SK-N-SH (cell line): ENCODE results near the gene ZFHX3. TPM values are rescaled to one million over a fixed set of nuclear protein-coding genes. Genes with fewer than 3 reads are reported as not detected.
A peak's percentile ranks its signal among the peaks of the same experiment; 100 is the strongest.

ENCODE experiments used
- CTCF ChIA-PET: fragments of 300-600, 350-600 bp; formaldehyde crosslinking; extraction: SDS; loops from one replicate; lab custom pipeline; 2021; lab: Yijun Ruan, JAX
- POLR2A ChIA-PET: fragments of 350-600 bp; sonication (Branson Sonifier 250); formaldehyde crosslinking; extraction: SDS; loops from one replicate; lab custom pipeline; 2020; ENCODE audit warnings: antibody characterized with exemption, inconsistent platforms; lab: Yijun Ruan, JAX
- DNase-seq: peaks from one replicate; pipeline ENCODE4 v3.0.0; 2012
- H2AFZ ChIP-seq: fragments of 200-600 bp; sonication (generic); 2 replicates; pipeline ENCODE4 v1.8.1; 2016; ENCODE audit warnings: antibody characterized with exemption, mild to moderate bottlenecking, low read depth
- H3F3A ChIP-seq: fragments of 200-600 bp; sonication (generic); replicated peaks from 2 replicates; pipeline ENCODE3; 2016; ENCODE audit warnings: antibody characterized with exemption, mild to moderate bottlenecking; ENCODE audit not compliant: insufficient read depth
- H3K27ac ChIP-seq, 2 experiments: fragments of 200-500 bp in 1 of 2; fragments of 200-600 bp in 1 of 2; sonication (Bioruptor generic) in 1 of 2; sonication (generic), shearing (Covaris generic) in 1 of 2; 2 replicates each; pipeline versions ENCODE4 v1.5.1 to v1.6.1; 2014 to 2016; ENCODE audit warnings: low read depth in 2 of 2, inconsistent platforms in 1 of 2, low read length in 1 of 2, mild to moderate bottlenecking in 1 of 2, mixed read lengths in 1 of 2
- H3K27me3 ChIP-seq: fragments of 200-600 bp; sonication (generic), shearing (Covaris generic); 2 replicates; pipeline ENCODE4 v1.6.1; 2016; ENCODE audit warnings: mixed run types; ENCODE audit not compliant: insufficient read depth
- H3K36me3 ChIP-seq, 2 experiments: fragments of 200-500 bp in 1 of 2; fragments of 200-600 bp in 1 of 2; sonication (Bioruptor generic) in 1 of 2; sonication (generic) in 1 of 2; replicated peaks in 1 of 2; 2 replicates each; pipeline versions ENCODE3 to v1.5.1; 2014 to 2016; ENCODE audit warnings: low read length in 1 of 2, mild to moderate bottlenecking in 1 of 2; ENCODE audit not compliant: insufficient read depth in 2 of 2, control insufficient read depth in 1 of 2
- H3K4me1 ChIP-seq, 2 experiments: fragments of 200-500 bp in 1 of 2; fragments of 200-600 bp in 1 of 2; sonication (Bioruptor generic) in 1 of 2; sonication (generic), shearing (Covaris generic) in 1 of 2; 2 replicates each; pipeline versions ENCODE4 v1.5.1 to v1.6.1; 2014 to 2016; ENCODE audit warnings: low read depth in 1 of 2, low read length in 1 of 2, mixed run types in 1 of 2; ENCODE audit not compliant: insufficient read depth in 2 of 2, control insufficient read depth in 1 of 2
- H3K4me2 ChIP-seq: fragments of 200-600 bp; sonication (generic), shearing (Covaris generic); 2 replicates; pipeline ENCODE4 v1.6.1; 2017; ENCODE audit warnings: mixed run types
- H3K4me3 ChIP-seq, 2 experiments: fragments of 200-500 bp in 1 of 2; fragments of 200-600 bp in 1 of 2; sonication (Bioruptor generic) in 1 of 2; sonication (generic), shearing (Covaris generic) in 1 of 2; 2 replicates each; pipeline versions ENCODE4 v1.5.1 to v1.8.1; 2014 to 2016; ENCODE audit warnings: low read depth in 2 of 2, inconsistent platforms in 1 of 2, low read length in 1 of 2, mild to moderate bottlenecking in 1 of 2, mixed read lengths in 1 of 2, moderate library complexity in 1 of 2
- H3K79me2 ChIP-seq: fragments of 200-600 bp; sonication (generic); 2 replicates; pipeline ENCODE4 v1.8.1; 2017; ENCODE audit warnings: mild to moderate bottlenecking; ENCODE audit not compliant: insufficient read depth
- H3K9ac ChIP-seq: fragments of 200-600 bp; sonication (generic); 2 replicates; pipeline ENCODE4 v1.6.1; 2017; ENCODE audit warnings: mixed run types
- H3K9me2 ChIP-seq: fragments of 200-600 bp; sonication (generic); 2 replicates; pipeline ENCODE4 v1.6.1; 2017; ENCODE audit warnings: mixed run types
- H3K9me3 ChIP-seq: fragments of 200-600 bp; sonication (generic); 2 replicates; pipeline ENCODE4 v1.6.1; 2017; ENCODE audit warnings: mixed run types, mild to moderate bottlenecking, moderate library complexity
- H4K20me1 ChIP-seq: fragments of 200-600 bp; sonication (generic); 2 replicates; pipeline ENCODE4 v1.6.1; 2017; ENCODE audit warnings: mild to moderate bottlenecking, mixed run types; ENCODE audit not compliant: insufficient read depth
- CHD2 ChIP-seq: fragments of 150-350 bp; IDR thresholded peaks from 2 replicates; pipeline ENCODE4 v1.6.1; 2018; ENCODE audit warnings: low read length; ENCODE audit not compliant: partially characterized antibody
- EP300 ChIP-seq, 2 experiments: IDR thresholded peaks; 2 replicates each; pipeline versions ENCODE4 v1.4.0 to v1.6.1; 2012; ENCODE audit warnings: borderline replicate concordance in 1 of 2, low read depth in 1 of 2, low read length in 1 of 2
- EZH2phosphoT487 ChIP-seq: fragments of 200-600 bp; sonication (generic); IDR thresholded peaks from 2 replicates; pipeline ENCODE4 v1.6.1; 2017; ENCODE audit warnings: low read depth, mixed run types, mild to moderate bottlenecking, antibody characterized with exemption, moderate library complexity, borderline replicate concordance
- FOSL2 ChIP-seq: IDR thresholded peaks from 2 replicates; pipeline ENCODE4 v1.4.0; 2012; ENCODE audit warnings: low read depth, mild to moderate bottlenecking, moderate library complexity, borderline replicate concordance
- FOXJ3 ChIP-seq: sonication (generic); formaldehyde crosslinking; IDR thresholded peaks from 2 replicates; pipeline ENCODE4 v1.5.1; 2020; ENCODE audit warnings: mild to moderate bottlenecking, missing genetic modification reagents
- GABPA ChIP-seq: IDR thresholded peaks from 2 replicates; pipeline ENCODE4 v1.4.0; 2012; ENCODE audit warnings: low read depth, mild to moderate bottlenecking
- GATA2 ChIP-seq: sonication (generic); formaldehyde crosslinking; IDR thresholded peaks from 2 replicates; pipeline ENCODE4 v1.5.0; 2020; ENCODE audit warnings: mild to moderate bottlenecking, missing genetic modification reagents
- MEF2A ChIP-seq: IDR thresholded peaks from 2 replicates; pipeline ENCODE4 v1.4.0; 2012; ENCODE audit warnings: low read depth, borderline replicate concordance
- NRF1 ChIP-seq: IDR thresholded peaks from 2 replicates; pipeline ENCODE4 v1.6.1; 2012; ENCODE audit warnings: low read depth, mild to moderate bottlenecking, low read length
- POLR2AphosphoS5 ChIP-seq: IDR thresholded peaks from 2 replicates; pipeline ENCODE4 v1.6.1; 2012; ENCODE audit warnings: low read depth, low read length
- RCOR1 ChIP-seq: fragments of 150-350 bp; IDR thresholded peaks from 2 replicates; pipeline ENCODE4 v1.6.1; 2017; ENCODE audit warnings: antibody characterized with exemption, low read length
- SIN3A ChIP-seq: IDR thresholded peaks from 2 replicates; pipeline ENCODE4 v1.6.1; 2012; ENCODE audit warnings: low read depth, mild to moderate bottlenecking, low read length, moderate library complexity, borderline replicate concordance
- SMC3 ChIP-seq: IDR thresholded peaks from 2 replicates; pipeline ENCODE4 v1.6.1; 2012; ENCODE audit warnings: low read depth, low read length, improper control_type of control experiment
- YY1 ChIP-seq: IDR thresholded peaks from 2 replicates; pipeline ENCODE4 v1.4.0; 2012; ENCODE audit warnings: low read depth, mild to moderate bottlenecking
- WGBS: methylation state at CpG from one replicate; pipeline ENCODE4 v1.1.6; 2017; ENCODE audit warnings: low lambda C conversion rate; 5-methylcytosine and 5-hydroxymethylcytosine counted together
- polyA plus RNA-seq, 3 experiments: library from polyadenylated mRNA; depleted of rRNA; stranded (reverse); fragments of >200 nt; gene quantifications; 2 replicates each; pipeline ENCODE4 v1.2.3, GENCODE V29; 2012
- TF ChIP-seq, protein P1 (sequence below): fragments of 150-350 bp; IDR thresholded peaks from 2 replicates; pipeline ENCODE4 v1.6.1; 2017; ENCODE audit warnings: antibody characterized with exemption, low read length, low read depth, borderline replicate concordance
- TF ChIP-seq, protein P2 (sequence below): IDR thresholded peaks from 2 replicates; pipeline ENCODE4 v1.4.0; 2012; ENCODE audit warnings: low read depth, borderline replicate concordance
- TF ChIP-seq, protein P3 (sequence below): IDR thresholded peaks from 2 replicates; pipeline ENCODE4 v1.4.0; 2012; ENCODE audit warnings: low read depth
- TF ChIP-seq, protein P4 (sequence below): IDR thresholded peaks from 2 replicates; pipeline ENCODE4 v1.6.1; 2012; ENCODE audit warnings: mild to moderate bottlenecking, low read depth, low read length, moderate library complexity

The ZFHX3 gene
- polyA plus RNA-seq, 1 of the 3 experiments (the other 2 are of a cell fraction): 2.0 TPM

DNA sequence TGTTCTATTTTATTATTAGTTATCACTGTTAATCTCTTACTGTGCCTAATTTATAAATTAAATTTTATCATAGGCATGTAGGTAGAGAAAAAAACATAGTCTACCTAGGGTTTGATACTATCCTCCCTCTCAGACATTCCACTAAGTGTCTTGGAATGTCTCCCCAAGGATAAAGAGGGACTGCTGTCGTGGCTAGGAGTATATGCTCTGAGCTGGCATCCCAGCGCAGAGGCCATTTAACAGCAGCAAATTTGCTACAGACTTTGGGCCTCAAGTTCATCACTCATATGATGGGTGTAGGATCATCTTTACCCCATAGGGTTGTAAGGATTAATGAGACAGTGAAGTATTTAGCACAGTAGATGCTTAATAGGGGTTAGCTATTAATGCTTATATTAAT is 56.7 kb downstream of the ZFHX3 start:
- no peak for DNase-seq
- Histone ChIP-seq H3K4me2 (peak overlapping the region; percentile 83; the same call in 1 of the 2 replicates), H3F3A (peaks cover 29% of the 10 kb centered on the region), H3K4me3 (no peak overlapping the region), H3K9me2 (no peaks in the 10 kb centered on the region), H3K27ac (peak overlapping the region in 1 of 2 experiments; percentile 95; a peak in 2 of 4 replicates), H3K4me1 (peaks cover 38 to 41% of the 10 kb centered on the region in 2 experiments; a peak in 3 of 4 replicates), H3K27me3 (no peaks in the 10 kb centered on the region), H3K9me3 (no peaks in the 10 kb centered on the region), H3K9ac (peak overlapping the region; percentile 14; the same call in 1 of the 2 replicates), H3K79me2 (peaks cover 89% of the 10 kb centered on the region), H2AFZ (no peak overlapping the region), H4K20me1 (peaks cover 10% of the 10 kb centered on the region; the same call in 1 of the 2 replicates), H3K36me3 (no peaks in the 10 kb centered on the region)
- TF ChIP-seq EZH2phosphoT487 (no peak), GABPA (no peak), SIN3A (no peak), SMC3 (no peak), POLR2AphosphoS5 (no peak), RCOR1 (no peak), MEF2A (no peak), NRF1 (no peak), FOSL2 (no peak), FOXJ3 (CRISPR knock-in tag) (no peak)
- TF ChIP-seq, protein P1, sequence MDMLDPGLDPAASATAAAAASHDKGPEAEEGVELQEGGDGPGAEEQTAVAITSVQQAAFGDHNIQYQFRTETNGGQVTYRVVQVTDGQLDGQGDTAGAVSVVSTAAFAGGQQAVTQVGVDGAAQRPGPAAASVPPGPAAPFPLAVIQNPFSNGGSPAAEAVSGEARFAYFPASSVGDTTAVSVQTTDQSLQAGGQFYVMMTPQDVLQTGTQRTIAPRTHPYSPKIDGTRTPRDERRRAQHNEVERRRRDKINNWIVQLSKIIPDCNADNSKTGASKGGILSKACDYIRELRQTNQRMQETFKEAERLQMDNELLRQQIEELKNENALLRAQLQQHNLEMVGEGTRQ: no peak
- TF ChIP-seq, protein P2, sequence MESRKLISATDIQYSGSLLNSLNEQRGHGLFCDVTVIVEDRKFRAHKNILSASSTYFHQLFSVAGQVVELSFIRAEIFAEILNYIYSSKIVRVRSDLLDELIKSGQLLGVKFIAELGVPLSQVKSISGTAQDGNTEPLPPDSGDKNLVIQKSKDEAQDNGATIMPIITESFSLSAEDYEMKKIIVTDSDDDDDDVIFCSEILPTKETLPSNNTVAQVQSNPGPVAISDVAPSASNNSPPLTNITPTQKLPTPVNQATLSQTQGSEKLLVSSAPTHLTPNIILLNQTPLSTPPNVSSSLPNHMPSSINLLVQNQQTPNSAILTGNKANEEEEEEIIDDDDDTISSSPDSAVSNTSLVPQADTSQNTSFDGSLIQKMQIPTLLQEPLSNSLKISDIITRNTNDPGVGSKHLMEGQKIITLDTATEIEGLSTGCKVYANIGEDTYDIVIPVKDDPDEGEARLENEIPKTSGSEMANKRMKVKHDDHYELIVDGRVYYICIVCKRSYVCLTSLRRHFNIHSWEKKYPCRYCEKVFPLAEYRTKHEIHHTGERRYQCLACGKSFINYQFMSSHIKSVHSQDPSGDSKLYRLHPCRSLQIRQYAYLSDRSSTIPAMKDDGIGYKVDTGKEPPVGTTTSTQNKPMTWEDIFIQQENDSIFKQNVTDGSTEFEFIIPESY: no peak
- TF ChIP-seq, protein P3, sequence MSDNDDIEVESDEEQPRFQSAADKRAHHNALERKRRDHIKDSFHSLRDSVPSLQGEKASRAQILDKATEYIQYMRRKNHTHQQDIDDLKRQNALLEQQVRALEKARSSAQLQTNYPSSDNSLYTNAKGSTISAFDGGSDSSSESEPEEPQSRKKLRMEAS: no peak
- 38% methylated on average over 2 of the region's 2 CpGs for WGBS
- ChIA-PET CTCF (no interaction called here), POLR2A (no interaction called here)

DNA sequence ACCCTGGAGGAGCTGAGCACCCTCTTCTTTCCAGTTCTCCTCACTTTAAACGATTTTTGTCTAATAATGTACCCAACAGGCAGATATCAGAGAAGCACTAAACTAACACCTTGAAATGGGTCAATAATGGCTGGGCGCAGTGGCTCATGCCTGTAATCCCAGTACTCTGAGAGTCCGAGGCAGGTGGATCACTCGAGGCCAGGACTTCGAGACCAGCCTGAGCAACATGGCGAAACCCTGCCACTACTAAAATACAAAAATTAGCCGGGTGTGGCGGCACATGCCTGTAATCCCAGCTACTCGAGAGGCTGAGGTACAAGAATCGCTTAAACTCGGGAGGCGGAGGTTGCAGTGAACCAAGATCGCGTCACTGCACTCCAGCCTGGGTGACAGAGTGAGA is 57.4 kb downstream of the ZFHX3 start:
- H3K27ac ChIP-seq: peak overlapping the region; percentile 67 to 95
- peaks cover 29% of the 10 kb centered on the region for H3F3A ChIP-seq
- no peak overlapping the region for H2AFZ ChIP-seq
- ChIA-PET POLR2A (no interaction called here), CTCF (no interaction called here)
- H3K4me2 ChIP-seq: peak overlapping the region; percentile 83
- peaks cover 41 to 43% of the 10 kb centered on the region in 2 experiments; a peak in 3 of 4 replicates for H3K4me1 ChIP-seq
- peaks cover 10% of the 10 kb centered on the region; the same call in 1 of the 2 replicates for H4K20me1 ChIP-seq
- no peaks in the 10 kb centered on the region for H3K9me3 ChIP-seq
- H3K4me3 ChIP-seq: peak overlapping the region; percentile 33 to 58; a peak in 3 of 4 replicates
- no peaks in the 10 kb centered on the region for H3K27me3 ChIP-seq
- H3K9me2 ChIP-seq: no peaks in the 10 kb centered on the region
- H3K79me2 ChIP-seq: peaks cover 89% of the 10 kb centered on the region
- WGBS: 82% methylated on average over 14 of the region's 14 CpGs
- DNase-seq: no peak
- H3K9ac ChIP-seq: peak overlapping the region; percentile 69
- no peaks in the 10 kb centered on the region for H3K36me3 ChIP-seq
- no peak for TF ChIP-seq GATA2
- TF ChIP-seq, protein P2: no peak
- no peak for TF ChIP-seq YY1
- no peak for TF ChIP-seq CHD2
- TF ChIP-seq EP300 (IDR thresholded peaks at IDR 0.05; ENCODE audit: borderline replicate concordance in 1 of 2, low read depth in 1 of 2, low read length in 1 of 2): no peak
- TF ChIP-seq, protein P4, sequence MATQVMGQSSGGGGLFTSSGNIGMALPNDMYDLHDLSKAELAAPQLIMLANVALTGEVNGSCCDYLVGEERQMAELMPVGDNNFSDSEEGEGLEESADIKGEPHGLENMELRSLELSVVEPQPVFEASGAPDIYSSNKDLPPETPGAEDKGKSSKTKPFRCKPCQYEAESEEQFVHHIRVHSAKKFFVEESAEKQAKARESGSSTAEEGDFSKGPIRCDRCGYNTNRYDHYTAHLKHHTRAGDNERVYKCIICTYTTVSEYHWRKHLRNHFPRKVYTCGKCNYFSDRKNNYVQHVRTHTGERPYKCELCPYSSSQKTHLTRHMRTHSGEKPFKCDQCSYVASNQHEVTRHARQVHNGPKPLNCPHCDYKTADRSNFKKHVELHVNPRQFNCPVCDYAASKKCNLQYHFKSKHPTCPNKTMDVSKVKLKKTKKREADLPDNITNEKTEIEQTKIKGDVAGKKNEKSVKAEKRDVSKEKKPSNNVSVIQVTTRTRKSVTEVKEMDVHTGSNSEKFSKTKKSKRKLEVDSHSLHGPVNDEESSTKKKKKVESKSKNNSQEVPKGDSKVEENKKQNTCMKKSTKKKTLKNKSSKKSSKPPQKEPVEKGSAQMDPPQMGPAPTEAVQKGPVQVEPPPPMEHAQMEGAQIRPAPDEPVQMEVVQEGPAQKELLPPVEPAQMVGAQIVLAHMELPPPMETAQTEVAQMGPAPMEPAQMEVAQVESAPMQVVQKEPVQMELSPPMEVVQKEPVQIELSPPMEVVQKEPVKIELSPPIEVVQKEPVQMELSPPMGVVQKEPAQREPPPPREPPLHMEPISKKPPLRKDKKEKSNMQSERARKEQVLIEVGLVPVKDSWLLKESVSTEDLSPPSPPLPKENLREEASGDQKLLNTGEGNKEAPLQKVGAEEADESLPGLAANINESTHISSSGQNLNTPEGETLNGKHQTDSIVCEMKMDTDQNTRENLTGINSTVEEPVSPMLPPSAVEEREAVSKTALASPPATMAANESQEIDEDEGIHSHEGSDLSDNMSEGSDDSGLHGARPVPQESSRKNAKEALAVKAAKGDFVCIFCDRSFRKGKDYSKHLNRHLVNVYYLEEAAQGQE: no peak
- TF ChIP-seq, protein P3: no peak
- no peak for TF ChIP-seq SIN3A
